ENCODE measurements around the gene USO1. TPM values are rescaled to one million over a fixed set of nuclear protein-coding genes. Genes with fewer than 3 reads are reported as not detected.
"Not testable (repeated sequence)": the region's sequence is repeated elsewhere in the genome, so short reads cannot be mapped to it uniquely, and the experiment has no call there.

USO1 gene
- total and polyA plus RNA-seq, 4 donors, result 29.0 to 102 (median 45.0) TPM

DNA sequence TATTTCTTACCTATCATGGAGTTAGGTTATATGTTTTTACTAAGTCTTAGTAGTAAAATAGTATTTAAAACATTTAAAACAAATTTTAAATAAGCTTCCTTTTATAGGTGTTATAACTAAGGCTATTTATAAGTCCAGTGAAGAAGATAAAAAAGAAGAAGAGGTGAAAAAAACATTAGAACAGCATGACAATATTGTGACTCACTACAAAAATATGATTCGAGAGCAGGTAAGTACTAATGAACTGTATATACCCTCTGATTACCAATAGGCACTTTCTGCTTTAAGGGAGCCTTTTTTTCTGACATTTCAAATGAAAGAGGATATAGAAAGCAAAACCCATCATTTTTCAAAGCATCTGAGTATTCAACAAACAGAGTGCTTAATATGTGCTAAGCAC, 76.6 kb downstream of the USO1 start:
- Histone ChIP-seq H3K4me3 (no peak overlapping the region), H3K4me1 (ENCODE audit: control insufficient read depth in 5 of 5, insufficient read depth in 5 of 5, low read length in 5 of 5) (no peaks in the 10 kb centered on the region), H3K9me3 (ENCODE audit: control insufficient read depth in 4 of 4, insufficient read depth in 3 of 4, low read length in 3 of 4) (no peaks in the 10 kb centered on the region), H3K27ac (ENCODE audit: low read depth in 1 of 2, low read length in 1 of 2) (no peak overlapping the region), H3K27me3 (ENCODE audit: control insufficient read depth in 3 of 3, insufficient read depth in 3 of 3, low read length in 2 of 3) (no peaks in the 10 kb centered on the region), H3K36me3 (ENCODE audit: control insufficient read depth in 4 of 4, insufficient read depth in 4 of 4, low read length in 4 of 4) (peaks cover 5 to 20% (median 9%) of the 10 kb centered on the region in 4 donors), H3K9ac (ENCODE audit: insufficient read depth in 1 of 2, low read length in 2 of 2) (no peak overlapping the region)
- 92 to 97% methylated on average over 1 of the region's 1 CpG for WGBS, 2 donors
- DNase-seq (no peak), ATAC-seq (ENCODE audit: insufficient read depth, low FRiP score) (no peak)
- no peak for TF ChIP-seq CTCF (IDR thresholded peaks at IDR 0.05; ENCODE audit: control extremely low read depth, extremely low read depth)

GRCh38 chr4:75806035-75806434, 81.7 kb downstream of the USO1 start:
- H3K4me1 ChIP-seq (ENCODE audit: control insufficient read depth in 5 of 5, insufficient read depth in 5 of 5, low read length in 5 of 5); H3K9ac ChIP-seq (ENCODE audit: insufficient read depth in 1 of 2, low read length in 2 of 2); DNase-seq; H3K4me3 ChIP-seq; H3K9me3 ChIP-seq (ENCODE audit: control insufficient read depth in 4 of 4, insufficient read depth in 3 of 4, low read length in 3 of 4); H3K27ac ChIP-seq (ENCODE audit: low read depth in 1 of 2, low read length in 1 of 2); H3K27me3 ChIP-seq (ENCODE audit: control insufficient read depth in 3 of 3, insufficient read depth in 3 of 3, low read length in 2 of 3); ATAC-seq (ENCODE audit: insufficient read depth, low FRiP score): not testable (repeated sequence)
- H3K36me3 ChIP-seq (ENCODE audit: control insufficient read depth in 4 of 4, insufficient read depth in 4 of 4, low read length in 4 of 4), result peaks cover 4 to 28% (median 17%) of the 10 kb centered on the region in 4 donors
- 91 to 99% methylated on average over 8 of the region's 8 CpGs for WGBS, 2 donors

GRCh38 chr4:75817901-75818300, 93.5 kb downstream of the USO1 start:
- WGBS, 2 donors, result 84 to 93% methylated on average over 2 of the region's 2 CpGs

GRCh38 chr4:75819121-75819520, 94.7 kb downstream of the USO1 start:
- peaks cover 7 to 13% (median 10%) of the 10 kb centered on the region in 4 donors for H3K36me3 ChIP-seq (ENCODE audit: control insufficient read depth in 4 of 4, insufficient read depth in 4 of 4, low read length in 4 of 4)
- no peak overlapping the region for H3K4me3 ChIP-seq
- peaks cover 0 to 3% (median 0%) of the 10 kb centered on the region in 5 donors for H3K4me1 ChIP-seq (ENCODE audit: control insufficient read depth in 5 of 5, insufficient read depth in 5 of 5, low read length in 5 of 5)
- no peak for DNase-seq
- H3K9ac ChIP-seq (ENCODE audit: insufficient read depth in 1 of 2, low read length in 2 of 2), result no peak overlapping the region
- TF ChIP-seq CTCF (IDR thresholded peaks at IDR 0.05; ENCODE audit: control extremely low read depth, extremely low read depth), result no peak
- no peak for ATAC-seq (ENCODE audit: insufficient read depth, low FRiP score)
- H3K9me3 ChIP-seq (ENCODE audit: control insufficient read depth in 4 of 4, insufficient read depth in 3 of 4, low read length in 3 of 4), result no peaks in the 10 kb centered on the region
- no peak overlapping the region for H3K27ac ChIP-seq (ENCODE audit: low read depth in 1 of 2, low read length in 1 of 2)
- H3K27me3 ChIP-seq (ENCODE audit: control insufficient read depth in 3 of 3, insufficient read depth in 3 of 3, low read length in 2 of 3), result no peaks in the 10 kb centered on the region
- 78 to 90% methylated on average over 4 of the region's 4 CpGs for WGBS, 2 donors

More at GRCh38 chr4:75817901-75818300, 93.5 kb downstream of the USO1 start:
- Histone ChIP-seq H3K27ac (ENCODE audit: low read depth in 1 of 2, low read length in 1 of 2) (no peak overlapping the region), H3K27me3 (ENCODE audit: control insufficient read depth in 3 of 3, insufficient read depth in 3 of 3, low read length in 2 of 3) (no peaks in the 10 kb centered on the region), H3K9ac (ENCODE audit: insufficient read depth in 1 of 2, low read length in 2 of 2) (no peak overlapping the region), H3K4me1 (ENCODE audit: control insufficient read depth in 5 of 5, insufficient read depth in 5 of 5, low read length in 5 of 5) (peaks cover 0 to 3% (median 0%) of the 10 kb centered on the region in 5 donors), H3K4me3 (no peak overlapping the region), H3K9me3 (ENCODE audit: control insufficient read depth in 4 of 4, insufficient read depth in 3 of 4, low read length in 3 of 4) (no peaks in the 10 kb centered on the region), H3K36me3 (ENCODE audit: control insufficient read depth in 4 of 4, insufficient read depth in 4 of 4, low read length in 4 of 4) (peaks cover 7 to 16% (median 13%) of the 10 kb centered on the region in 4 donors)
- TF ChIP-seq CTCF (IDR thresholded peaks at IDR 0.05; ENCODE audit: control extremely low read depth, extremely low read depth), result no peak
- DNase-seq (no peak), ATAC-seq (ENCODE audit: insufficient read depth, low FRiP score) (no peak)

Measured in lung (tissue), 12 donors.